ENCODE measurements around the gene ASB18.

The ASB18 gene

DNA sequence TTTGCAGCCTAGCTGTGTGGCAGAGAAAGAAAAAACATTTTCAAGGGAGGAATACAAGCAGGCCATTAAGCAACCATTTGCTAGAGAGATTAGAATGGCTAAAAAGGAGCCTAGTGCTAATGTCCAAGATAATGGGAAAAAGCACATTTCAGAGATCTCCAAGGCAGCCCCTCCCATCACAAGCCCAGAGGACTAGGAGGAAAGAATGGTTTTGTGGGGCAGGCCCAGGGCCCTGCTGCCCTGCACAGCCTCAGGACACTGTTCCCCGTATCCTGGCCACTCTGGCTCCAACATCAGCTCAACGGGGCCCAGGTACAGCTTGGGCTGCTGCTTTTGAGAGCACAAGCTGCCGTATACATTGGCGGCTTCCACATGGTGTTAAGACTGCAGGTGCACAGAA, 79.5 kb downstream of the ASB18 start:
- Histone ChIP-seq H3K4me2 (ENCODE audit: low read length) (no peak overlapping the region), H3K4me3 (ENCODE audit: low read depth, low read length, poor library complexity, severe bottlenecking) (no peak overlapping the region), H3K9me2 (ENCODE audit: low read depth, low read length) (no peaks in the 10 kb centered on the region), H3K27ac (ENCODE audit: low read depth, low read length, poor library complexity, severe bottlenecking) (no peak overlapping the region), H3K4me1 (ENCODE audit: insufficient read depth, low read length, severe bottlenecking) (no peaks in the 10 kb centered on the region), H3K27me3 (ENCODE audit: insufficient read depth, low read length) (no peaks in the 10 kb centered on the region), H3F3A (ENCODE audit: insufficient read depth, low read length) (no peaks in the 10 kb centered on the region), H3K79me2 (ENCODE audit: insufficient read depth, low read length) (no peaks in the 10 kb centered on the region), H3K36me3 (ENCODE audit: insufficient read depth, low read length) (no peaks in the 10 kb centered on the region), H3K9me3 (ENCODE audit: low read length) (no peaks in the 10 kb centered on the region), H2AFZ (ENCODE audit: low read length) (no peak overlapping the region), H4K20me1 (ENCODE audit: insufficient read depth, low read length) (no peaks in the 10 kb centered on the region), H3K9ac (ENCODE audit: low read length) (no peak overlapping the region)
- TF ChIP-seq CTCF (IDR thresholded peaks at IDR 0.05; ENCODE audit: low read length) (no peak), EZH2 (IDR thresholded peaks at IDR 0.05; ENCODE audit: borderline replicate concordance, low read length) (no peak)

- no peak overlapping the region for H3K27ac ChIP-seq (ENCODE audit: low read depth, low read length, poor library complexity, severe bottlenecking)
- H4K20me1 ChIP-seq (ENCODE audit: insufficient read depth, low read length) = no peaks in the 10 kb centered on the region
- H3K4me1 ChIP-seq (ENCODE audit: insufficient read depth, low read length, severe bottlenecking) = no peaks in the 10 kb centered on the region
- H2AFZ ChIP-seq (ENCODE audit: low read length) = no peak overlapping the region
- H3K79me2 ChIP-seq (ENCODE audit: insufficient read depth, low read length) = no peaks in the 10 kb centered on the region
- no peak overlapping the region for H3K9ac ChIP-seq (ENCODE audit: low read length)
- H3K4me2 ChIP-seq (ENCODE audit: low read length) = no peak overlapping the region
- no peaks in the 10 kb centered on the region for H3F3A ChIP-seq (ENCODE audit: insufficient read depth, low read length)
- H3K27me3 ChIP-seq (ENCODE audit: insufficient read depth, low read length) = no peaks in the 10 kb centered on the region
- H3K9me3 ChIP-seq (ENCODE audit: low read length) = no peaks in the 10 kb centered on the region
- peak; percentile 72 for TF ChIP-seq CTCF (IDR thresholded peaks at IDR 0.05; ENCODE audit: low read length)
- no peak for TF ChIP-seq EZH2 (IDR thresholded peaks at IDR 0.05; ENCODE audit: borderline replicate concordance, low read length)
- no peaks in the 10 kb centered on the region for H3K36me3 ChIP-seq (ENCODE audit: insufficient read depth, low read length)
- no peak overlapping the region for H3K4me3 ChIP-seq (ENCODE audit: low read depth, low read length, poor library complexity, severe bottlenecking)
- H3K9me2 ChIP-seq (ENCODE audit: low read depth, low read length) = no peaks in the 10 kb centered on the region
These were observed 83.3 kb downstream of the ASB18 start for GRCh38 chr2:236180831-236181453.

DNA sequence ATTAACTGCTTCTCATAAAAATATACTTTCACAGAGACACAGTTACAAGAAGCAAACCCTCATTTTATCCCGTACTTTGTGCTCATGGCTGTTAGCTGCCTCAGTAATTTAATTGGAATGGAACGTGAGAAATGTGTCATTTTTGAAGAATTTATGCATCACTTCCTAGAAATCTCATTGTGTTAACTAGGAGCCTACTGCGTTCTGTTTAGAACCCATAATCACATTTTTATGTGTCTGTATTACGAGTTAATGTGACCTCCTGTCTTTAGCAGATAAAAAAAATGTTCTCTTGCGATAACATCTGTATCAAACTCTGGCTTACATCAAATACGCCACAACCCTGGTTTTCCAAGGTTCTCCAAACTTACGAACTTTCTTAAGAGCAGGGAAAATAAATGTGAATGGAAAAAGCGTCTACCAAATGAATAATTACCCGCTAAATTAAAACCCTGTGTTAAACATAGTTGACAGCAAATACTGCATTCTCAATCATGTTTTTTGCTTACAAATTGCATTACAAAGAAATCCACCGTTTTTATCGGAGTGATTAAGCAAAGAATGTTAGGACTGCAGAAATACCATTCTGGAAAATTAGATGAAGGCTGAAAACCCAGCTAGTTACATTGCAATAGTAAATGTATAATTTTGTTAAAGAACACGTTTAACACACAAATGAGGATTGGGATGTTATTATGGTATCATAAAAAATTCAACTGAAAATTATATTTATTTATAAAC, 84.0 kb downstream of the ASB18 start:
- H3K9me3 ChIP-seq (ENCODE audit: low read length) = no peaks in the 10 kb centered on the region
- no peak overlapping the region for H2AFZ ChIP-seq (ENCODE audit: low read length)
- no peak overlapping the region for H3K9ac ChIP-seq (ENCODE audit: low read length)
- no peaks in the 10 kb centered on the region for H3K79me2 ChIP-seq (ENCODE audit: insufficient read depth, low read length)
- no peak for TF ChIP-seq CTCF (IDR thresholded peaks at IDR 0.05; ENCODE audit: low read length)
- TF ChIP-seq EZH2 (IDR thresholded peaks at IDR 0.05; ENCODE audit: borderline replicate concordance, low read length) = no peak
- H3K36me3 ChIP-seq (ENCODE audit: insufficient read depth, low read length) = no peaks in the 10 kb centered on the region
- no peaks in the 10 kb centered on the region for H3K27me3 ChIP-seq (ENCODE audit: insufficient read depth, low read length)
- H3F3A ChIP-seq (ENCODE audit: insufficient read depth, low read length) = no peaks in the 10 kb centered on the region
- no peak overlapping the region for H3K27ac ChIP-seq (ENCODE audit: low read depth, low read length, poor library complexity, severe bottlenecking)
- H3K4me3 ChIP-seq (ENCODE audit: low read depth, low read length, poor library complexity, severe bottlenecking) = no peak overlapping the region
- H3K4me1 ChIP-seq (ENCODE audit: insufficient read depth, low read length, severe bottlenecking) = no peaks in the 10 kb centered on the region
- no peaks in the 10 kb centered on the region for H3K9me2 ChIP-seq (ENCODE audit: low read depth, low read length)
- H3K4me2 ChIP-seq (ENCODE audit: low read length) = no peak overlapping the region
- H4K20me1 ChIP-seq (ENCODE audit: insufficient read depth, low read length) = no peaks in the 10 kb centered on the region

Measured in OCI-LY1 (cell line).